ENCODE results near the gene OGA. TPM values are rescaled to one million over a fixed set of nuclear protein-coding genes. Genes with fewer than 3 reads are reported as not detected.

The OGA gene
- total and polyA plus RNA-seq, 2 of the 8 experiments (the other 6 are each of a cell fraction or from before 2014, with no cell fraction given), result 31.2 to 107 TPM

GRCh38 chr10:101845893-101846292 is 27.6 kb upstream of the OGA start:
- no peaks in the 10 kb centered on the region for H3K79me2 ChIP-seq (ENCODE audit: control insufficient read depth in 1 of 2, insufficient read depth in 2 of 2, low read length in 2 of 2)
- 75% methylated on average over 3 of the region's 3 CpGs; no CpG with 5 or more reads in 1 of the 2 experiments for WGBS, 2 experiments (ENCODE audit: extremely low coverage in 1 of 2, insufficient coverage in 1 of 2, insufficient read length in 1 of 2, insufficient replicate concordance in 2 of 2, low coverage in 1 of 2, low lambda C conversion rate in 2 of 2, missing lambda C conversion rate in 1 of 2)
- no peak overlapping the region for H3K4ac ChIP-seq (replicated peaks; ENCODE audit: insufficient read length, low read depth, low read length)
- H2BK5ac ChIP-seq (ENCODE audit: low read depth, low read length), result no peak overlapping the region
- no peak overlapping the region for H2BK15ac ChIP-seq (ENCODE audit: low read length)
- peaks cover 3 to 18% (median 18%) of the 10 kb centered on the region in 4 experiments for H3K27me3 ChIP-seq (replicated peaks in 1 of 4; ENCODE audit: control insufficient read depth in 3 of 4, extremely low read depth in 1 of 4, insufficient read depth in 3 of 4, low read length in 3 of 4)
- no peaks in the 10 kb centered on the region for H3K9me3 ChIP-seq (ENCODE audit: insufficient read depth in 2 of 2, low read depth in 1 of 2, low read length in 1 of 2)
- H3K4me1 ChIP-seq (replicated peaks in 1 of 4; ENCODE audit: control insufficient read depth in 3 of 4, insufficient read depth in 4 of 4, low read length in 3 of 4), result peaks cover 3 to 23% (median 8%) of the 10 kb centered on the region in 4 experiments
- no peak overlapping the region for H4K5ac ChIP-seq (ENCODE audit: insufficient read length, low read depth, low read length)
- no peak overlapping the region for H3K56ac ChIP-seq (replicated peaks; ENCODE audit: insufficient read length, low read depth, low read length)
- H2BK12ac ChIP-seq (ENCODE audit: low read depth, low read length), result no peak overlapping the region
- CTCF ChIA-PET (ENCODE audit: partially characterized antibody), result interaction anchor here (2.5 to 7.1 kb wide), 3 partner anchors 10 to 227 kb away, joined by 9 to 70 read pairs (median 10); no protein-coding TSS in a partner anchor
- H4K91ac ChIP-seq (replicated peaks; ENCODE audit: insufficient read length, low read length), result no peak overlapping the region
- no peak overlapping the region for H2AFZ ChIP-seq (ENCODE audit: low read length)
- no peak overlapping the region for H2BK20ac ChIP-seq (ENCODE audit: low read length)
- no peak overlapping the region for H3K9ac ChIP-seq (replicated peaks in 1 of 4; ENCODE audit: extremely low read depth in 1 of 4, low read depth in 3 of 4, low read length in 3 of 4)
- FAIRE-seq (no peak), DNase-seq (ENCODE audit: low read depth in 1 of 2, low spot score in 2 of 2) (no peak)
- peaks cover 14 to 15% of the 10 kb centered on the region in 2 experiments for H4K20me1 ChIP-seq (replicated peaks in 1 of 2; ENCODE audit: control insufficient read depth in 1 of 2, insufficient read depth in 2 of 2, low read length in 2 of 2)
- H3K23me2 ChIP-seq (ENCODE audit: low read depth, low read length), result peaks cover 8% of the 10 kb centered on the region
- no peaks in the 10 kb centered on the region; the same call in 1 of the 2 replicates for H3K79me1 ChIP-seq (ENCODE audit: low read depth, low read length)
- H3K4me3 ChIP-seq (ENCODE audit: extremely low read depth in 1 of 4, insufficient read depth in 2 of 4, low read depth in 3 of 4, low read length in 4 of 4), result no peak overlapping the region
- no peaks in the 10 kb centered on the region for H3K36me3 ChIP-seq (ENCODE audit: control insufficient read depth in 2 of 4, insufficient read depth in 4 of 4, low read length in 3 of 4)
- H3K23ac ChIP-seq (ENCODE audit: insufficient read length), result no peak overlapping the region
- no peak overlapping the region for H4K8ac ChIP-seq (ENCODE audit: extremely low read depth, insufficient read depth, low read length)
- no peak overlapping the region for H3K4me2 ChIP-seq (ENCODE audit: insufficient read depth in 1 of 2, low read depth in 2 of 2, low read length in 2 of 2)
- H3K27ac ChIP-seq (ENCODE audit: low read depth, low read length), result no peak overlapping the region
- no peak overlapping the region for H2AK5ac ChIP-seq (ENCODE audit: low read depth, low read length)
- POLR2A ChIA-PET (ENCODE audit: partially characterized antibody), result interaction anchor here (0.6 to 1.7 kb wide), 2 partner anchors 24 to 28 kb away, joined by 3 to 7 read pairs; partner anchors contain the start of gene OGA
- no peak overlapping the region for H3K18ac ChIP-seq (ENCODE audit: extremely low read depth, low read length)
- no peak overlapping the region for H3K14ac ChIP-seq (ENCODE audit: insufficient read length)
- no peak overlapping the region for H2BK120ac ChIP-seq (replicated peaks; ENCODE audit: low read depth, low read length)
- TF ChIP-seq HDAC6 (IDR thresholded peaks at IDR 0.05; ENCODE audit: low read depth, low read length), result no peak
- TF ChIP-seq EZH2 (IDR thresholded peaks at IDR 0.05; ENCODE audit: low read depth, low read length, severe bottlenecking), result no peak
- TF ChIP-seq SP1 (IDR thresholded peaks at IDR 0.05; ENCODE audit: low read depth, low read length), result no peak
- TF ChIP-seq KDM1A (IDR thresholded peaks at IDR 0.05; ENCODE audit: borderline replicate concordance, low read length), result no peak
- no peak for TF ChIP-seq FOSL1 (IDR thresholded peaks at IDR 0.05; ENCODE audit: insufficient read depth, low read depth, low read length)
- no peak for TF ChIP-seq EP300 (IDR thresholded peaks at IDR 0.05; ENCODE audit: borderline replicate concordance in 1 of 2, low read depth in 2 of 2, low read length in 2 of 2)
- TF ChIP-seq SAP30 (IDR thresholded peaks at IDR 0.05; ENCODE audit: insufficient read depth, insufficient replicate concordance, low read length), result no peak
- no peak for TF ChIP-seq NANOG (IDR thresholded peaks at IDR 0.05; ENCODE audit: insufficient read depth, low read depth, low read length, poor library complexity, severe bottlenecking)
- no peak for TF ChIP-seq SUZ12 (IDR thresholded peaks at IDR 0.05; ENCODE audit: low read length)
- no peak for TF ChIP-seq USF2 (IDR thresholded peaks at IDR 0.05; ENCODE audit: low read length)

All from H1 (cell line).